ENCODE measurements around the gene PRPF19. TPM values are rescaled to one million over a fixed set of nuclear protein-coding genes. Genes with fewer than 3 reads are reported as not detected.

Gene PRPF19
- total RNA-seq, 2 experiments from 2014 or later: 120 to 153 TPM

DNA sequence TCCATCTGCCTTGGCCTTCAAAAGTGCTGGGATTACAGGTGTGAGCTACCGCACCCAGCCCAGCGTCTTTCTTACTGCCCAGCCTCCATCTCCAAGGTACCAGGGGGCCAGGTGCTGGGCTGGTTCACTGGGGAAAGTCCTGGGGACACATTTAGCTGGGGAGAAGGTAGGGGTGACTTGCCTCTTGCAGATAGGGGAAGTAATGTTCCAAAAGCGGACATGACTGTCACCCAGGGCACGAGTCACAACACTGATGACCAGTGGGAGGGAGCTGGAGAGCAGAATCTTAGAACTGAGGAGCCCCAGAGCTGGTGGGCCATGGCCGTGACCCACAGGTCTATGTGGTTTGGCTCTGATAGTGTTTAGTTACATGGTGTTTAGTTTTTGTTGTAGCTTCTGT lies 48.0 kb upstream of the PRPF19 start:
- TF ChIP-seq, protein P1, sequence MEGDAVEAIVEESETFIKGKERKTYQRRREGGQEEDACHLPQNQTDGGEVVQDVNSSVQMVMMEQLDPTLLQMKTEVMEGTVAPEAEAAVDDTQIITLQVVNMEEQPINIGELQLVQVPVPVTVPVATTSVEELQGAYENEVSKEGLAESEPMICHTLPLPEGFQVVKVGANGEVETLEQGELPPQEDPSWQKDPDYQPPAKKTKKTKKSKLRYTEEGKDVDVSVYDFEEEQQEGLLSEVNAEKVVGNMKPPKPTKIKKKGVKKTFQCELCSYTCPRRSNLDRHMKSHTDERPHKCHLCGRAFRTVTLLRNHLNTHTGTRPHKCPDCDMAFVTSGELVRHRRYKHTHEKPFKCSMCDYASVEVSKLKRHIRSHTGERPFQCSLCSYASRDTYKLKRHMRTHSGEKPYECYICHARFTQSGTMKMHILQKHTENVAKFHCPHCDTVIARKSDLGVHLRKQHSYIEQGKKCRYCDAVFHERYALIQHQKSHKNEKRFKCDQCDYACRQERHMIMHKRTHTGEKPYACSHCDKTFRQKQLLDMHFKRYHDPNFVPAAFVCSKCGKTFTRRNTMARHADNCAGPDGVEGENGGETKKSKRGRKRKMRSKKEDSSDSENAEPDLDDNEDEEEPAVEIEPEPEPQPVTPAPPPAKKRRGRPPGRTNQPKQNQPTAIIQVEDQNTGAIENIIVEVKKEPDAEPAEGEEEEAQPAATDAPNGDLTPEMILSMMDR (conservative IDR thresholded peaks at IDR 0.05; ENCODE audit: low read length): no peak
- TF ChIP-seq EZH2phosphoT487 (IDR thresholded peaks at IDR 0.05; ENCODE audit: borderline replicate concordance, low read depth, low read length): no peak
- intact Hi-C loops (cut with micrococcal nuclease; ENCODE audit: unreplicated experiment): loop anchor here (10.0 kb wide), 1 partner anchor 60 kb away; no protein-coding TSS in a partner anchor
- no peaks in the 10 kb centered on the region for H3K9me2 ChIP-seq (ENCODE audit: insufficient read depth, low read length)
- no TSS peak for BruUV-seq (replicated peaks)
- POLR2A ChIA-PET: interaction anchor here (1.1 to 1.8 kb wide), 3 partner anchors 9 to 15 kb away, joined by 3 to 8 read pairs (median 4); no protein-coding TSS in a partner anchor
- peaks cover 3% of the 10 kb centered on the region; the same call in 1 of the 2 replicates for H3K79me2 ChIP-seq (ENCODE audit: insufficient read depth, low read depth, low read length)
- H3K36me3 ChIP-seq (ENCODE audit: insufficient read depth, low read length): no peaks in the 10 kb centered on the region
- H3K9me3 ChIP-seq (ENCODE audit: low read length): no peaks in the 10 kb centered on the region
- H2AFZ ChIP-seq (ENCODE audit: low read length): no peak overlapping the region
- no peak overlapping the region for H3K27ac ChIP-seq (ENCODE audit: low read depth, low read length, poor library complexity, severe bottlenecking)
- no peak overlapping the region for H3K4me2 ChIP-seq (ENCODE audit: low read length)
- peaks cover 35% of the 10 kb centered on the region for H3K4me1 ChIP-seq (ENCODE audit: insufficient read depth, low read length, poor library complexity, severe bottlenecking)
- no peaks in the 10 kb centered on the region for H4K20me1 ChIP-seq (ENCODE audit: insufficient read depth, low read length)
- H3K4me3 ChIP-seq (ENCODE audit: low read depth, low read length, poor library complexity, severe bottlenecking): no peak overlapping the region
- DNase-seq (ENCODE audit: low spot score): no peak
- CTCF ChIA-PET (ENCODE audit: unreplicated experiment): interaction anchor here (0.6 to 1.7 kb wide), 2 partner anchors 30 to 39 kb away, joined by 3 read pairs; no protein-coding TSS in a partner anchor

DNA sequence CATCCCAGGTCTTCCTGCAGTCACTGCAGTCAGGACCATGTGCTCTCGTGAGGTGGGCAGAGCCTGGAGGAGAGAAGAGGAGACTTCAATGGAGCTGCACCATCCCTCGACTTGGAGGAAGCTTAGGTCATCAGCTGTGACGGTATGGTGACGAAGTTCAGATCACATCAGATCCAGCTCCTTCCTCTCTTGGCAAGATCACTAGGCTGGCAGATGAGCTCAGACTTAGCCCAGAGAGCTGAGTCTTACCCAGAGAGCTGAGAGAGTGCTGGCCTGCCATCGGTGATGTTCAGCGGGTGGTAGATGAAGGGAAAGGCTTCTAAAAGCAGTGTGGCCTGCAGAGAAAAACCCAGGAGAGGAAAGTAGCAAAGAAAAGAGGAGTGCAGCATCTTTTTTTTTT lies 47.4 kb upstream of the PRPF19 start:
- ChIA-PET CTCF (ENCODE audit: unreplicated experiment) (interaction anchor here (0.6 to 1.7 kb wide), 2 partner anchors 31 to 38 kb away, joined by 3 read pairs; no protein-coding TSS in a partner anchor), POLR2A (interaction anchor here (0.6 to 1.8 kb wide), 6 partner anchors 9 to 41 kb away, joined by 3 to 8 read pairs (median 4); partner anchors contain the start of gene TMEM109)
- Histone ChIP-seq H3K36me3 (ENCODE audit: insufficient read depth, low read length) (no peaks in the 10 kb centered on the region), H3K9me2 (ENCODE audit: insufficient read depth, low read length) (no peaks in the 10 kb centered on the region), H3K9me3 (ENCODE audit: low read length) (no peaks in the 10 kb centered on the region), H3K79me2 (ENCODE audit: insufficient read depth, low read depth, low read length) (peaks cover 3% of the 10 kb centered on the region; the same call in 1 of the 2 replicates), H3K27ac (ENCODE audit: low read depth, low read length, poor library complexity, severe bottlenecking) (no peak overlapping the region), H2AFZ (ENCODE audit: low read length) (0 out of 2 replicates have a peak overlapping the region, but pooled peaks have one; percentile 20), H3K4me3 (ENCODE audit: low read depth, low read length, poor library complexity, severe bottlenecking) (no peak overlapping the region), H3K4me1 (ENCODE audit: insufficient read depth, low read length, poor library complexity, severe bottlenecking) (peaks cover 36% of the 10 kb centered on the region), H3K4me2 (ENCODE audit: low read length) (no peak overlapping the region), H4K20me1 (ENCODE audit: insufficient read depth, low read length) (no peaks in the 10 kb centered on the region)
- intact Hi-C loops (cut with micrococcal nuclease; ENCODE audit: unreplicated experiment): loop anchor here (10.0 kb wide), 1 partner anchor 59 kb away; no protein-coding TSS in a partner anchor
- no peak for DNase-seq (ENCODE audit: low spot score)
- TF ChIP-seq, protein P1 (conservative IDR thresholded peaks at IDR 0.05; ENCODE audit: low read length): no peak
- TF ChIP-seq EZH2phosphoT487 (IDR thresholded peaks at IDR 0.05; ENCODE audit: borderline replicate concordance, low read depth, low read length): no peak
- no TSS peak for BruUV-seq (replicated peaks)

DNA sequence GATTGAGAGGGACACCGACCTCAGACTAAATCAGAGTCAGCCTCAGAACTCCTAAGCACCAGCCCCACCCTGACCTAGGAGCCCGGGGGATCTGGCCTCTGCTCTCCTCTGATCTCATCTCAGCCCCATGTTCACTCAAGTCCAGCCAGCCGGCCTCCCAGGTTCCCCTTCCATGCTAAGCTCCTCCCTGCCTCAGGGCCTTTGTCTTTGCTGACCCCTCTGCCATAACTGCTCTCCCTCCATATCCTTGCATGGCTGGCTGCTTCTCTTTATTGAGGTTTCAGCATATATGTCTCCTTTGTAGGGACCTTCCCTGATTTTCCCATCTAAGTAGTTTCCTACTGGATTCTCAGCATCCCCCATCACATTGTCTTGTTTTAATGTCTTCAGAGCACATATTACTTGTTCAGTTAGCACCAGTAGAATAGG lies 46.4 kb upstream of the PRPF19 start:
- BruUV-seq (replicated peaks): no TSS peak
- Histone ChIP-seq H3K4me2 (ENCODE audit: low read length) (peak overlapping the region; percentile 80), H3K79me2 (ENCODE audit: insufficient read depth, low read depth, low read length) (peaks cover 3% of the 10 kb centered on the region; the same call in 1 of the 2 replicates), H2AFZ (ENCODE audit: low read length) (peak overlapping the region; percentile 89), H3K27ac (ENCODE audit: low read depth, low read length, poor library complexity, severe bottlenecking) (peak overlapping the region; percentile 47), H4K20me1 (ENCODE audit: insufficient read depth, low read length) (no peaks in the 10 kb centered on the region), H3K4me3 (ENCODE audit: low read depth, low read length, poor library complexity, severe bottlenecking) (peak overlapping the region; percentile 64), H3K9me2 (ENCODE audit: insufficient read depth, low read length) (no peaks in the 10 kb centered on the region), H3K4me1 (ENCODE audit: insufficient read depth, low read length, poor library complexity, severe bottlenecking) (peaks cover 36% of the 10 kb centered on the region), H3K36me3 (ENCODE audit: insufficient read depth, low read length) (no peaks in the 10 kb centered on the region), H3K9me3 (ENCODE audit: low read length) (no peaks in the 10 kb centered on the region)
- intact Hi-C loops (cut with micrococcal nuclease; ENCODE audit: unreplicated experiment): loop anchor here (1.0 to 10.0 kb wide), 3 partner anchors 37 to 209 kb away; partner anchors contain the start of gene VPS37C
- no peak for DNase-seq (ENCODE audit: low spot score)
- POLR2A ChIA-PET: interaction anchor here (0.6 to 1.4 kb wide), 4 partner anchors 33 to 236 kb away, joined by 3 to 5 read pairs (median 4); no protein-coding TSS in a partner anchor
- TF ChIP-seq, protein P1 (conservative IDR thresholded peaks at IDR 0.05; ENCODE audit: low read length): no peak
- CTCF ChIA-PET (ENCODE audit: unreplicated experiment): interaction anchor here (1.7 kb wide), 1 partner anchor 32 kb away, joined by 3 read pairs; no protein-coding TSS in a partner anchor

Measured in OCI-LY7 (cell line).